ENCODE measurements around the gene SEC61A1. TPM values are rescaled to one million over a fixed set of nuclear protein-coding genes. Genes with fewer than 3 reads are reported as not detected.
A peak's percentile ranks its signal among the peaks of the same experiment; 100 is the strongest.

SEC61A1 gene
- total and polyA plus RNA-seq, 2 donors = 99.7 to 124 TPM

GRCh38 chr3:128066676-128067075 lies 14.4 kb downstream of the SEC61A1 start:
- Histone ChIP-seq H3K27ac (ENCODE audit: low read depth) (no peak overlapping the region), H3K4me3 (ENCODE audit: low read depth, low read length) (no peak overlapping the region), H3K4me1 (ENCODE audit: insufficient read depth) (no peaks in the 10 kb centered on the region), H3K36me3 (ENCODE audit: insufficient read depth) (peaks cover 13% of the 10 kb centered on the region)
- 94% methylated on average over 9 of the region's 9 CpGs for WGBS
- DNase-seq (ENCODE audit: extremely low spot score) = no peak

DNA sequence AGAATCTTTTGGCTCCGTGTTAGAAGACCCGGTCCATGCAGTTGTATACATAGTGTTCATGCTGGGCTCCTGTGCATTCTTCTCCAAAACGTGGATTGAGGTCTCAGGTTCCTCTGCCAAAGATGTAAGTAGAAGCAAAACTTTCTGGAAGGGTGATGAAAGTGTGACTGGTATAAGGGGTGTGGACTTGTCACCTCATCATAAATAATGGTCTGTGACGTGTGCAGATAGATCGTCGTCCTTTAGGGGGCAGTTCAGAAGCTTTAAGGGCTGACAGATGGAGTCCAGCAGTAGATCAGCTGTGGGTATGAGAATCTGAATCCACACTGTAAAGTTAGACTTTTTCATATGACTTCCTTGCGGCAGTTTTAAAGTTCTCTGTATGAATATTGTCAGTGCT lies 15.3 kb downstream of the SEC61A1 start:
- WGBS = 59% methylated on average over 7 of the region's 7 CpGs
- Histone ChIP-seq H3K4me1 (ENCODE audit: insufficient read depth) (no peaks in the 10 kb centered on the region), H3K4me3 (ENCODE audit: low read depth, low read length) (no peak overlapping the region), H3K27ac (ENCODE audit: low read depth) (no peak overlapping the region), H3K36me3 (ENCODE audit: insufficient read depth) (peaks cover 10% of the 10 kb centered on the region)
- no peak for DNase-seq (ENCODE audit: extremely low spot score)

GRCh38 chr3:128068156-128068620 lies 16.0 kb downstream of the SEC61A1 start:
- 77% methylated on average over 8 of the region's 8 CpGs for WGBS
- DNase-seq (ENCODE audit: extremely low spot score) = no peak
- Histone ChIP-seq H3K4me3 (ENCODE audit: low read depth, low read length) (no peak overlapping the region), H3K27ac (ENCODE audit: low read depth) (no peak overlapping the region), H3K4me1 (ENCODE audit: insufficient read depth) (no peaks in the 10 kb centered on the region), H3K36me3 (ENCODE audit: insufficient read depth) (peaks cover 10% of the 10 kb centered on the region)

GRCh38 chr3:128069271-128069670 lies 17.0 kb downstream of the SEC61A1 start:
- WGBS = 92% methylated on average over 15 of the region's 15 CpGs
- H3K4me1 ChIP-seq (ENCODE audit: insufficient read depth) = no peaks in the 10 kb centered on the region
- no peak overlapping the region for H3K27ac ChIP-seq (ENCODE audit: low read depth)
- no peak for DNase-seq (ENCODE audit: extremely low spot score)
- H3K36me3 ChIP-seq (ENCODE audit: insufficient read depth) = peaks cover 10% of the 10 kb centered on the region
- no peak overlapping the region for H3K4me3 ChIP-seq (ENCODE audit: low read depth, low read length)

- Histone ChIP-seq H3K4me3 (ENCODE audit: low read depth, low read length) (no peak overlapping the region), H3K4me1 (ENCODE audit: insufficient read depth) (no peaks in the 10 kb centered on the region), H3K27ac (ENCODE audit: low read depth) (no peak overlapping the region), H3K36me3 (ENCODE audit: insufficient read depth) (peaks cover 10% of the 10 kb centered on the region)
- no peak for DNase-seq (ENCODE audit: extremely low spot score)
- 85% methylated on average over 13 of the region's 13 CpGs for WGBS
Observed at GRCh38 chr3:128070898-128071591, 18.8 kb downstream of the SEC61A1 start.

GRCh38 chr3:128071771-128072453 lies 19.7 kb downstream of the SEC61A1 start:
- WGBS = 81% methylated on average over 11 of the region's 11 CpGs
- DNase-seq (ENCODE audit: extremely low spot score) = no peak
- Histone ChIP-seq H3K4me1 (ENCODE audit: insufficient read depth) (peaks cover 3% of the 10 kb centered on the region), H3K27ac (ENCODE audit: low read depth) (no peak overlapping the region), H3K36me3 (ENCODE audit: insufficient read depth) (peaks cover 10% of the 10 kb centered on the region), H3K4me3 (ENCODE audit: low read depth, low read length) (no peak overlapping the region)

GRCh38 chr3:128072454-128073184 lies 20.4 kb downstream of the SEC61A1 start:
- DNase-seq (ENCODE audit: extremely low spot score) = no peak
- Histone ChIP-seq H3K4me1 (ENCODE audit: insufficient read depth) (peaks cover 3% of the 10 kb centered on the region), H3K36me3 (ENCODE audit: insufficient read depth) (peaks cover 7% of the 10 kb centered on the region), H3K27ac (ENCODE audit: low read depth) (no peak overlapping the region), H3K4me3 (ENCODE audit: low read depth, low read length) (no peak overlapping the region)
- 87% methylated on average over 13 of the region's 13 CpGs for WGBS

- Histone ChIP-seq H3K4me3 (ENCODE audit: low read depth, low read length) (no peak overlapping the region), H3K36me3 (ENCODE audit: insufficient read depth) (peaks cover 5% of the 10 kb centered on the region), H3K27ac (ENCODE audit: low read depth) (no peak overlapping the region), H3K4me1 (ENCODE audit: insufficient read depth) (peaks cover 3% of the 10 kb centered on the region)
- 84% methylated on average over 6 of the region's 6 CpGs for WGBS
- DNase-seq (ENCODE audit: extremely low spot score) = no peak
Observed at GRCh38 chr3:128073185-128073725, 21.0 kb downstream of the SEC61A1 start.

- Histone ChIP-seq H3K4me1 (ENCODE audit: insufficient read depth) (peaks cover 3% of the 10 kb centered on the region), H3K27ac (ENCODE audit: low read depth) (no peak overlapping the region), H3K36me3 (ENCODE audit: insufficient read depth) (no peaks in the 10 kb centered on the region), H3K4me3 (ENCODE audit: low read depth, low read length) (no peak overlapping the region)
- DNase-seq (ENCODE audit: extremely low spot score) = no peak
- WGBS = 67% methylated on average over 2 of the region's 2 CpGs
Observed at GRCh38 chr3:128073807-128074206, 21.6 kb downstream of the SEC61A1 start.

DNA sequence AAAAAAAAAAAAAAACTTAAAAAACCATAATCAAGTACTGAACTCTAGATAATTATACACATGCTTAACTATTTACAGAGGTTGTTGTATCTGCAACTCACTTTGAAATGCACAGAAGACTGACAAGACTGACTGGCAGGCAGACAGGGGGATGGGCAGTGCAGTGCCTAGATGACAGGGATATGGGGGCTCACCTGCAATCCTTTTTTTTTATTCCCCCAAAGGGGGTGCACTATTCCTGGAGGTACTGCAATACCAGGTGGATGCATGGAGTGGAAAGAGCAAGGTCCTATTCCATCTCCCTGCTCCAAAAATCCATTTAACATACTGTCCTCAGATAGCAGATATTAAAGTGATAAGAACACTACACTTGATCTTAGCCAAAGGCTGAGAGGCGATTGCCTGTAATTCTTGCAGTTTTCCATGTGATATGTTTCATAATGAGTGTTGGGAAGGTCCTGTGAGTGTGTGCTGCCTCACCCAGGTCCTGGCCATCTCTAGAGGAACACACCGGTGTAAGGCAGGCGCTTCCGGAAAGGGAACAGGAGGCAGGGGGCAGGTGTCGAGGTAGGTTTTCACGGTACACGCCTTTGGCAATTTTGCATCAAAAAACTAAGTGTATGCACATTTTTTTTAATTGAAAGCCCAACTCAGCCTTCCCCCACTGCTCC lies 22.7 kb downstream of the SEC61A1 start:
- H3K27ac ChIP-seq (ENCODE audit: low read depth) = no peak overlapping the region
- no peaks in the 10 kb centered on the region for H3K36me3 ChIP-seq (ENCODE audit: insufficient read depth)
- H3K4me1 ChIP-seq (ENCODE audit: insufficient read depth) = peaks cover 3% of the 10 kb centered on the region
- WGBS = 18% methylated on average over 7 of the region's 7 CpGs
- no peak for DNase-seq (ENCODE audit: extremely low spot score)
- peak overlapping the region; percentile 27 for H3K4me3 ChIP-seq (ENCODE audit: low read depth, low read length)

- WGBS = 2% methylated on average over 78 of the region's 78 CpGs
- DNase-seq (ENCODE audit: extremely low spot score) = peak; percentile 43
- Histone ChIP-seq H3K4me1 (ENCODE audit: insufficient read depth) (peaks cover 3% of the 10 kb centered on the region), H3K27ac (ENCODE audit: low read depth) (no peak overlapping the region), H3K36me3 (ENCODE audit: insufficient read depth) (no peaks in the 10 kb centered on the region), H3K4me3 (ENCODE audit: low read depth, low read length) (peak overlapping the region; percentile 38)
Observed at GRCh38 chr3:128075522-128076482, 23.6 kb downstream of the SEC61A1 start.

DNA sequence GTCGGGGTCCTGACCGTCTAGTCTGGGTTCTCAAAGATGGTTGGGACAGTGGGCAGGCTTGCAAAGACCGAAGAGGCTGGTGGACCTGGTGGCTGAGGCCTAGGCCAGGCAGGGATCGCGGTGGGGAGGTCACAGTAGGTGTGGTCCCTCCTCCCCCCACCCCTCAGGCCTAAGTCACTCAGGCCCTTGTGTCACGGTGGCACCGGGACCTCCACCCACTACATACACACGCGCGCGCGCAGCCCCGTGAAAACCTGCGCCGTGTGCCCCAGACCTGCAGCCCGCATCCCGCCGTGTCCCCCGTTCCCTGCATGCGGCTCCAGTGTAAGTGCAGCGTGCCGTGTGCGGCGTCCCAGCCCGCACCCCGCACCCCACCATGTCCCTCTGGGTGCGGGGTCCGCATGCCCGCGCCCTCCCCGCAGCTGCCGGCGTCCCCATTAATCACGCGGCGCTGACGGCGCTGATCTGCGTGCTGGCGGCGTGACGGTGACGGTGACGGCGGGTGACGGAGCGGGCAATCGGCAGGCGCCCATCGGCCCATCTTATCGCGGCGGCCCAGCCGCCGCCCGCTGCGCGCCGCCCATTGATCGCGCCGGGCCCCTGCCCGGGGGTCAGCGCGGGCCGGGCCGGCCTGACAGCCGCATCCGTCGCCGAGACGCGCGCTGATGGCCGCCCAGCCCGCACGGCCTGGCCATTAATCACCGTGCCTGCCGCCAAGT lies 24.4 kb downstream of the SEC61A1 start:
- DNase-seq (ENCODE audit: extremely low spot score) = no peak
- peaks cover 3% of the 10 kb centered on the region for H3K4me1 ChIP-seq (ENCODE audit: insufficient read depth)
- H3K27ac ChIP-seq (ENCODE audit: low read depth) = no peak overlapping the region
- no peaks in the 10 kb centered on the region for H3K36me3 ChIP-seq (ENCODE audit: insufficient read depth)
- WGBS = 6% methylated on average over 79 of the region's 79 CpGs
- peak overlapping the region; percentile 38 for H3K4me3 ChIP-seq (ENCODE audit: low read depth, low read length)

All from urinary bladder (tissue), 4 donors.